Vagina (tissue), 2 donors: ENCODE data around the gene WNT2. TPM values are rescaled to one million over a fixed set of nuclear protein-coding genes. Genes with fewer than 3 reads are reported as not detected.

Experiments
- DNase-seq, 2 donors: peaks; one replicate each; pipeline ENCODE4 v3.0.0-alpha.2; 2017; ENCODE audit errors: extremely low spot score in 2 of 2
- H3K27ac ChIP-seq: fragments of 200-600 bp; sonication (generic); one replicate; pipeline ENCODE4 v1.5.1; 2019
- H3K27me3 ChIP-seq: fragments of 200-600 bp; sonication (generic); one replicate; pipeline ENCODE4 v1.5.1; 2019
- H3K36me3 ChIP-seq, 2 donors: fragments of 200-600 bp; sonication (generic); one replicate each; pipeline ENCODE4 v1.5.1; 2017 to 2019
- H3K4me1 ChIP-seq: fragments of 200-600 bp; sonication (generic); one replicate; pipeline ENCODE4 v1.5.1; 2019
- H3K4me3 ChIP-seq, 2 donors: fragments of 200-600 bp; sonication (generic); 1 replicate in 1 of 2; 2 replicates in 1 of 2; pipeline ENCODE4 v1.5.1; 2016 to 2019
- H3K9me3 ChIP-seq: fragments of 200-600 bp; sonication (generic); one replicate; pipeline ENCODE4 v1.5.1; 2019
- POLR2A ChIP-seq, 2 donors: fragments of 450-650 bp; IDR thresholded peaks; one replicate each; pipeline ENCODE4 v1.6.1; 2017; ENCODE audit warnings: antibody characterized with exemption in 2 of 2, mild to moderate bottlenecking in 2 of 2, moderate library complexity in 2 of 2
- POLR2AphosphoS5 ChIP-seq, 2 donors: sonication (generic); formaldehyde crosslinking; IDR thresholded peaks; one replicate each; pipeline ENCODE4 v1.9.0; 2017; ENCODE audit warnings: antibody characterized with exemption in 2 of 2, mild to moderate bottlenecking in 2 of 2, low read depth in 1 of 2; ENCODE audit not compliant: insufficient read depth in 1 of 2
- intact Hi-C: fragments of 100-400 bp; cut with DNase I; formaldehyde crosslinking; loops from one replicate; pipeline ENCODE4 v1.15.1; 2023
- total RNA-seq: library from RNA; depleted of rRNA; stranded (reverse); fragments of >200 nt; gene quantifications from one replicate; pipeline ENCODE4 v1.2.3, GENCODE V29; 2016
- TF ChIP-seq, protein P1 (sequence below), 3 experiments: fragments of 450-650 bp in 2 of 3; fragments of 200-600 bp in 1 of 3; sonication (generic) in 1 of 3; IDR thresholded peaks; one replicate each; pipeline ENCODE4 v1.5.1; 2017 to 2019; ENCODE audit warnings: antibody characterized with exemption in 3 of 3, mild to moderate bottlenecking in 2 of 3, moderate library complexity in 2 of 3

Gene WNT2
- total RNA-seq, 1 donor from 2014 or later = not detected

GRCh38 chr7:117238472-117238871 is 84.4 kb downstream of the WNT2 start:
- intact Hi-C loops = no loop called here
- Histone ChIP-seq H3K27ac (no peak overlapping the region), H3K4me3 (no peak overlapping the region), H3K36me3 (no peaks in the 10 kb centered on the region), H3K4me1 (no peaks in the 10 kb centered on the region), H3K27me3 (no peaks in the 10 kb centered on the region), H3K9me3 (no peaks in the 10 kb centered on the region)
- peak in 1 of 2 donors; percentile 16 for DNase-seq
- TF ChIP-seq, protein P1, sequence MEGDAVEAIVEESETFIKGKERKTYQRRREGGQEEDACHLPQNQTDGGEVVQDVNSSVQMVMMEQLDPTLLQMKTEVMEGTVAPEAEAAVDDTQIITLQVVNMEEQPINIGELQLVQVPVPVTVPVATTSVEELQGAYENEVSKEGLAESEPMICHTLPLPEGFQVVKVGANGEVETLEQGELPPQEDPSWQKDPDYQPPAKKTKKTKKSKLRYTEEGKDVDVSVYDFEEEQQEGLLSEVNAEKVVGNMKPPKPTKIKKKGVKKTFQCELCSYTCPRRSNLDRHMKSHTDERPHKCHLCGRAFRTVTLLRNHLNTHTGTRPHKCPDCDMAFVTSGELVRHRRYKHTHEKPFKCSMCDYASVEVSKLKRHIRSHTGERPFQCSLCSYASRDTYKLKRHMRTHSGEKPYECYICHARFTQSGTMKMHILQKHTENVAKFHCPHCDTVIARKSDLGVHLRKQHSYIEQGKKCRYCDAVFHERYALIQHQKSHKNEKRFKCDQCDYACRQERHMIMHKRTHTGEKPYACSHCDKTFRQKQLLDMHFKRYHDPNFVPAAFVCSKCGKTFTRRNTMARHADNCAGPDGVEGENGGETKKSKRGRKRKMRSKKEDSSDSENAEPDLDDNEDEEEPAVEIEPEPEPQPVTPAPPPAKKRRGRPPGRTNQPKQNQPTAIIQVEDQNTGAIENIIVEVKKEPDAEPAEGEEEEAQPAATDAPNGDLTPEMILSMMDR (IDR thresholded peaks at IDR 0.05) = no peak
- no peak for TF ChIP-seq POLR2A (IDR thresholded peaks at IDR 0.05)
- TF ChIP-seq POLR2AphosphoS5 (IDR thresholded peaks at IDR 0.05; ENCODE audit: insufficient read depth in 1 of 2, low read depth in 1 of 2) = no peak

DNA sequence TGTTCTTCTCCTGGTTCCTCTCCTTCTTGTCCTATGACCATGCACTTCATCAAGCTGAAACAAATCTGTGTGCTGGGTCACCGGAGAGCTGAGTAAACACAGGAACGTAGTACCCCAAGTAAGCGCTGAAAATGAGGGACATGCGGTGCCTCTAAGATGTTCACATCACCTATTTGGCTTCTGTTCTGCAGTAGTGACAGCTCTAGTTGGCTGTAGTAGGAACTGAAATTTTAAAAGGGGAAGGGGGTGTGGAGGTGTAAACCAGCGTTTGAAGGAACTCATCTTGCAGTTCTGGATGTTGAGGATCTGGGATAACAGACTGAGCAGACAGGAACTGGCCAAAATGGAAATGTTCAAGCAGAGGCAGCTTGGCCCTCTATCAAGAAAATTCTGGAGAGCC is 85.2 kb downstream of the WNT2 start:
- Histone ChIP-seq H3K4me3 (no peak overlapping the region), H3K27ac (no peak overlapping the region), H3K27me3 (no peaks in the 10 kb centered on the region), H3K4me1 (no peaks in the 10 kb centered on the region), H3K9me3 (no peaks in the 10 kb centered on the region), H3K36me3 (no peaks in the 10 kb centered on the region)
- DNase-seq = no peak
- intact Hi-C loops = no loop called here
- TF ChIP-seq, protein P1 (IDR thresholded peaks at IDR 0.05) = no peak
- TF ChIP-seq POLR2AphosphoS5 (IDR thresholded peaks at IDR 0.05; ENCODE audit: insufficient read depth in 1 of 2, low read depth in 1 of 2) (no peak), POLR2A (IDR thresholded peaks at IDR 0.05) (no peak)

DNA sequence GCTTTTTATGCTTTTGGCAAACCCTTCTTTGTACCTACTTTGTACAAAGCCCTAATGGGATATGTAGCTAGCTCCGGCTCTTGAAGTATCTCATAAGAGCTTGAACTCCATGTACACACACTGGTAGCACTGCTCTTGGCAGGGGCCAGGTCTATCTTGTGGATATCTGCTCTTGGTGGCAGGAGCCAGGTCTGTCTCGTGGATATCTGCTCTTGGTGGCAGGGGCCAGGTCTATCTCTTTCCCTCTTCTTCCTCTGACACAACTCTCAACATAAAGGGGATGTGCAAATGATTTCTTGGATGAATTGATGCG is 91.9 kb downstream of the WNT2 start:
- intact Hi-C loops = no loop called here

GRCh38 chr7:117230276-117231046 is 92.4 kb downstream of the WNT2 start:
- no peak for TF ChIP-seq POLR2A (IDR thresholded peaks at IDR 0.05)
- TF ChIP-seq, protein P1 (IDR thresholded peaks at IDR 0.05) = no peak
- no peak for TF ChIP-seq POLR2AphosphoS5 (IDR thresholded peaks at IDR 0.05; ENCODE audit: insufficient read depth in 1 of 2, low read depth in 1 of 2)
- no peak overlapping the region for H3K27ac ChIP-seq
- H3K27me3 ChIP-seq = no peaks in the 10 kb centered on the region
- H3K9me3 ChIP-seq = no peaks in the 10 kb centered on the region
- no peak overlapping the region for H3K4me3 ChIP-seq
- intact Hi-C loops = no loop called here
- H3K36me3 ChIP-seq = no peaks in the 10 kb centered on the region
- DNase-seq = no peak
- H3K4me1 ChIP-seq = no peaks in the 10 kb centered on the region

More for the DNA sequence above, 91.9 kb downstream of the WNT2 start:
- no peaks in the 10 kb centered on the region for H3K4me1 ChIP-seq
- H3K9me3 ChIP-seq = no peaks in the 10 kb centered on the region
- H3K4me3 ChIP-seq = no peak overlapping the region
- no peak for DNase-seq
- TF ChIP-seq POLR2AphosphoS5 (IDR thresholded peaks at IDR 0.05; ENCODE audit: insufficient read depth in 1 of 2, low read depth in 1 of 2) (no peak), POLR2A (IDR thresholded peaks at IDR 0.05) (no peak)
- TF ChIP-seq, protein P1 (IDR thresholded peaks at IDR 0.05) = no peak
- no peaks in the 10 kb centered on the region for H3K27me3 ChIP-seq
- no peak overlapping the region for H3K27ac ChIP-seq
- no peaks in the 10 kb centered on the region for H3K36me3 ChIP-seq

DNA sequence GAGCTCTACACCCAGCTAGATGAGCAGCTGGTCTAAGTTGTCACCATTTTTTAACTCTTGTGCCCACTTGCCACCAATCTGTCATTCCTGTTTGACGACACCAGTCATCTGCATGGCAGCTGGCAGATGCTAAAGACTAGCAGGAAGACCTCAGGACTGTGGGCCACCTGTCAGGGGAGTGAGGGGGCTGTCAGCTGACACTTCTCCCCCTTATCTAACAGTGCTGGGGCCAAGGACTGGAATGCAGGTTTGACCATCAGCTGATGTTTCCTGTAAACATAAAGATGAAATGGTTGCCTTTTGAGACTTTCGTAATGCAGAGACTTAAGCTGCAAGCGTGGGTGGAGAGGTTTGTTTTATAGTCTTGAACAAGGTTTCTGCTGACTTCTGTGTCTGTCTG is 93.5 kb downstream of the WNT2 start:
- DNase-seq = no peak
- TF ChIP-seq POLR2A (IDR thresholded peaks at IDR 0.05) (no peak), POLR2AphosphoS5 (IDR thresholded peaks at IDR 0.05; ENCODE audit: insufficient read depth in 1 of 2, low read depth in 1 of 2) (no peak)
- TF ChIP-seq, protein P1 (IDR thresholded peaks at IDR 0.05) = no peak
- no peak overlapping the region for H3K27ac ChIP-seq
- no peaks in the 10 kb centered on the region for H3K36me3 ChIP-seq
- no peaks in the 10 kb centered on the region for H3K4me1 ChIP-seq
- intact Hi-C loops = no loop called here
- H3K27me3 ChIP-seq = no peaks in the 10 kb centered on the region
- no peaks in the 10 kb centered on the region for H3K9me3 ChIP-seq
- H3K4me3 ChIP-seq = no peak overlapping the region
